Loucy (cell line): Measurements from ENCODE around the gene SSB.
"Not testable (repeated sequence)": the region's sequence is repeated elsewhere in the genome, so short reads cannot be mapped to it uniquely, and the experiment has no call there.

Experiments used
- H2AFZ ChIP-seq: fragments of 200-600 bp; sonication (generic); 2 replicates; pipeline ENCODE4 v1.6.0; 2016; ENCODE audit warnings: antibody characterized with exemption, mild to moderate bottlenecking, low read length, moderate library complexity
- H3F3A ChIP-seq: fragments of 200-600 bp; 2 replicates; pipeline ENCODE4 v1.6.0; 2016; ENCODE audit warnings: antibody characterized with exemption, low read depth, mild to moderate bottlenecking
- H3K27me3 ChIP-seq: fragments of 200-600 bp; sonication (generic); 2 replicates; pipeline ENCODE4 v1.6.1; 2014; ENCODE audit warnings: low read length, mild to moderate bottlenecking; ENCODE audit not compliant: insufficient read depth, poor library complexity, severe bottlenecking
- H3K36me3 ChIP-seq: fragments of 200-600 bp; sonication (generic); 2 replicates; pipeline ENCODE4 v1.6.1; 2016; ENCODE audit warnings: low read length; ENCODE audit not compliant: insufficient read depth
- H3K4me1 ChIP-seq: fragments of 200-600 bp; sonication (generic); 2 replicates; pipeline ENCODE4 v1.5.1; 2014; ENCODE audit warnings: low read length, mild to moderate bottlenecking; ENCODE audit not compliant: insufficient read depth, poor library complexity, severe bottlenecking
- H3K4me2 ChIP-seq: fragments of 200-600 bp; sonication (generic); 2 replicates; pipeline ENCODE4 v1.6.0; 2014; ENCODE audit warnings: antibody characterized with exemption, low read length, low read depth, mild to moderate bottlenecking; ENCODE audit not compliant: poor library complexity, severe bottlenecking
- H3K4me3 ChIP-seq: fragments of 200-600 bp; sonication (generic); 2 replicates; pipeline ENCODE4 v1.5.1; 2014; ENCODE audit warnings: low read length, mild to moderate bottlenecking, mixed read lengths; ENCODE audit not compliant: poor library complexity, severe bottlenecking
- H3K79me2 ChIP-seq: fragments of 200-600 bp; sonication (generic); 2 replicates; pipeline ENCODE4 v1.6.1; 2014; ENCODE audit warnings: low read length; ENCODE audit not compliant: insufficient read depth
- H3K9ac ChIP-seq: fragments of 200-600 bp; sonication (generic); 2 replicates; pipeline ENCODE4 v1.6.0; 2014; ENCODE audit warnings: mild to moderate bottlenecking, low read depth, low read length, moderate library complexity; ENCODE audit not compliant: poor library complexity, severe bottlenecking
- H3K9me2 ChIP-seq: fragments of 200-600 bp; sonication (generic); replicated peaks from 2 replicates; pipeline ENCODE4 v1.6.1; 2016; ENCODE audit warnings: low read depth, low read length, mixed read lengths
- H3K9me3 ChIP-seq: fragments of 200-600 bp; sonication (generic); 2 replicates; pipeline ENCODE4 v1.6.1; 2014; ENCODE audit warnings: mild to moderate bottlenecking, antibody characterized with exemption, low read length, low read depth; ENCODE audit not compliant: insufficient read depth
- H4K20me1 ChIP-seq: fragments of 200-600 bp; sonication (generic); 2 replicates; pipeline ENCODE4 v1.6.0; 2014; ENCODE audit warnings: antibody characterized with exemption, low read length, mild to moderate bottlenecking; ENCODE audit not compliant: insufficient read depth, poor library complexity, severe bottlenecking
- EZH2phosphoT487 ChIP-seq: fragments of 200-600 bp; IDR thresholded peaks from 2 replicates; pipeline ENCODE4 v1.6.1; 2018; ENCODE audit warnings: antibody characterized with exemption, mild to moderate bottlenecking, moderate library complexity, borderline replicate concordance
- TF ChIP-seq, protein P1 (sequence below): fragments of 200-600 bp; sonication (generic); conservative IDR thresholded peaks from 2 replicates; pipeline ENCODE4 v1.5.1; 2014; ENCODE audit warnings: mild to moderate bottlenecking, antibody characterized with exemption, low read length

Gene SSB

DNA sequence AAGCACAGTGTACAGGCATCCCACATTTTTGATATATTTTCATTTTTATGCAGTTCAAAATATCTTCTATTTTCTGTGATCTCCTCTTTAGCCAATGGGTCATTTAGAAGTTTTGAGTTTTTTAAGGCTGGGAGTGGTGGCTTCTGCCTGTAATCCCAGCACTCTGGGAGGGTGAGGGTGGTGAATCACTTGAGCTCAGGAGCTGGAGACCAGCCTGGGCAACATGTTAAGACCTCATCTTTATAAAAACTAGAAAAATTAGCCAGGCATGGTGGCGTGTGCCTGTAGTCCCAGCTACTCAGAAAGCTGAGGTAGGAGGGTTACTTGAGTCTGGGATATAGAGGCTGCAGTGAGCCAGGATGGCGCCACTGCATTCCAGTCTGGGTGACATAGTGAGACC lies 46.3 kb downstream of the SSB start:
- Histone ChIP-seq H3K4me1 (peaks cover 15% of the 10 kb centered on the region), H4K20me1 (no peaks in the 10 kb centered on the region), H3K9me2 (no peaks in the 10 kb centered on the region), H3K9ac (no peak overlapping the region), H3K36me3 (peaks cover 8% of the 10 kb centered on the region; the same call in 1 of the 2 replicates), H3K4me3 (no peak overlapping the region), H3K4me2 (no peak overlapping the region), H3F3A (no peaks in the 10 kb centered on the region), H3K79me2 (peaks cover 40% of the 10 kb centered on the region), H3K9me3 (no peaks in the 10 kb centered on the region), H3K27me3 (no peaks in the 10 kb centered on the region), H2AFZ (no peak overlapping the region)
- no peak for TF ChIP-seq EZH2phosphoT487
- TF ChIP-seq, protein P1, sequence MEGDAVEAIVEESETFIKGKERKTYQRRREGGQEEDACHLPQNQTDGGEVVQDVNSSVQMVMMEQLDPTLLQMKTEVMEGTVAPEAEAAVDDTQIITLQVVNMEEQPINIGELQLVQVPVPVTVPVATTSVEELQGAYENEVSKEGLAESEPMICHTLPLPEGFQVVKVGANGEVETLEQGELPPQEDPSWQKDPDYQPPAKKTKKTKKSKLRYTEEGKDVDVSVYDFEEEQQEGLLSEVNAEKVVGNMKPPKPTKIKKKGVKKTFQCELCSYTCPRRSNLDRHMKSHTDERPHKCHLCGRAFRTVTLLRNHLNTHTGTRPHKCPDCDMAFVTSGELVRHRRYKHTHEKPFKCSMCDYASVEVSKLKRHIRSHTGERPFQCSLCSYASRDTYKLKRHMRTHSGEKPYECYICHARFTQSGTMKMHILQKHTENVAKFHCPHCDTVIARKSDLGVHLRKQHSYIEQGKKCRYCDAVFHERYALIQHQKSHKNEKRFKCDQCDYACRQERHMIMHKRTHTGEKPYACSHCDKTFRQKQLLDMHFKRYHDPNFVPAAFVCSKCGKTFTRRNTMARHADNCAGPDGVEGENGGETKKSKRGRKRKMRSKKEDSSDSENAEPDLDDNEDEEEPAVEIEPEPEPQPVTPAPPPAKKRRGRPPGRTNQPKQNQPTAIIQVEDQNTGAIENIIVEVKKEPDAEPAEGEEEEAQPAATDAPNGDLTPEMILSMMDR: no peak

DNA sequence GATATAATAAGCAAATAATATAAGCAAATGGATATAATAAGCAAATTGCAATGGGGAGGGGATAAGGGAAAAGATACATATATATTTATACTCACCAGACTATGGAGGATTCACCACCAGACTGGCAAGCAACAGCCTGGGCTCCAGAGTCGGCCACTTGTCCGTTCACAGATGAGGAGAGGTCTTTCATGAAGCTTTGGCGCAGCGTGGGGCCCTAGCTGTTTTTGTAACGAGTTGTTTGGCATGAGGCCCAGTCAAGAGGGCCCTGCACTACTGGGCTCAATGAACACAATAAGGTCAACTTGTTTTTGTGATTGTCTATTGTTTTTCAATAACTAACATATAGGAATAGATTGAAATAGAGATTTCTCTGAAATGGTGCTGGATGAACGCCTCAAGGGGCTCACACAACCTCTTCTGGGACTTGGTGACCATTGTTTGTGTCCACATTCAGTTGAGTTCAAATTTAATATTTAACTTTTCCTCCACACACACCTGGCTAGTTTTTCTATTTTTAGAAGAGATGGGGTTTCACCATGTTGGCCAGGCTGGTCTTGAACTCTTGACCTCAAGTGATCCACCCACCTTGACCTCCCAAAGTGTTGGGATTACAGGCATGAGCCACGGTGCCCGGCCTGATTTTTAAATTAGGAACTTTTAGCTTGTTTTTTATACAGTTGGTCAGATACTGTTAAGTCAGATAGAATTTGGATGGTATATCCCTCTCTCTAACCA lies 50.5 kb downstream of the SSB start:
- peaks cover 16% of the 10 kb centered on the region for H3K4me1 ChIP-seq
- not testable (repeated sequence) for H2AFZ ChIP-seq, H3K9me3 ChIP-seq, H3F3A ChIP-seq, H3K9ac ChIP-seq, H3K27me3 ChIP-seq, H4K20me1 ChIP-seq, H3K36me3 ChIP-seq, H3K9me2 ChIP-seq
- H3K4me2 ChIP-seq: peak overlapping the region; percentile 40
- H3K4me3 ChIP-seq: peak overlapping the region; percentile 1
- peaks cover 49% of the 10 kb centered on the region for H3K79me2 ChIP-seq

DNA sequence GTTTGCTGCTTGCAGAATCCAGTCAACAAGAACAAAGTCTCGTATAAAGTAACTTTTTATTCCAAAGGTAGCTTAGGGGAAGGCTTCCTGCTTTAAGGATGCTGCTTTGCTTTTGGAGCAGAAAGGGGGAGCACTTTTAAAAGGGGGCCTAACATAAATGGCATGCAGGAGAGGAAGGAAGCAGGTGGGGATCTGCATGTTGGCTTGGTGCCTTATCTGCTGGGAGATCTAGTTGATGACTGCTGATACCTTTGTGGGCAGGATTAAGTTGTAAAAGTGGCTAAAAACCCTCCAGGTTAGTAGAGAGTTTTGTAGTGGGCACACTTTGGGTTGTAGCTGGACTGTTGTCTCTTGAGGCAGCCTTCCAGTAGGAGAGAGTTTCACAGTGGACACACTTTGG lies 51.0 kb downstream of the SSB start:
- no peaks in the 10 kb centered on the region for H4K20me1 ChIP-seq
- no peak overlapping the region for H2AFZ ChIP-seq
- TF ChIP-seq, protein P1: 0 out of 2 replicates have a peak, but pooled peaks have one; percentile 16
- TF ChIP-seq EZH2phosphoT487: no peak
- peaks cover 16% of the 10 kb centered on the region for H3K4me1 ChIP-seq
- peaks cover 44% of the 10 kb centered on the region for H3K79me2 ChIP-seq
- H3K9me2 ChIP-seq: no peaks in the 10 kb centered on the region
- H3K27me3 ChIP-seq: no peaks in the 10 kb centered on the region
- no peaks in the 10 kb centered on the region for H3K9me3 ChIP-seq
- H3K9ac ChIP-seq: no peak overlapping the region
- H3F3A ChIP-seq: no peaks in the 10 kb centered on the region
- no peaks in the 10 kb centered on the region for H3K36me3 ChIP-seq
- peak overlapping the region; percentile 40 for H3K4me2 ChIP-seq
- H3K4me3 ChIP-seq: peak overlapping the region; percentile 1

DNA sequence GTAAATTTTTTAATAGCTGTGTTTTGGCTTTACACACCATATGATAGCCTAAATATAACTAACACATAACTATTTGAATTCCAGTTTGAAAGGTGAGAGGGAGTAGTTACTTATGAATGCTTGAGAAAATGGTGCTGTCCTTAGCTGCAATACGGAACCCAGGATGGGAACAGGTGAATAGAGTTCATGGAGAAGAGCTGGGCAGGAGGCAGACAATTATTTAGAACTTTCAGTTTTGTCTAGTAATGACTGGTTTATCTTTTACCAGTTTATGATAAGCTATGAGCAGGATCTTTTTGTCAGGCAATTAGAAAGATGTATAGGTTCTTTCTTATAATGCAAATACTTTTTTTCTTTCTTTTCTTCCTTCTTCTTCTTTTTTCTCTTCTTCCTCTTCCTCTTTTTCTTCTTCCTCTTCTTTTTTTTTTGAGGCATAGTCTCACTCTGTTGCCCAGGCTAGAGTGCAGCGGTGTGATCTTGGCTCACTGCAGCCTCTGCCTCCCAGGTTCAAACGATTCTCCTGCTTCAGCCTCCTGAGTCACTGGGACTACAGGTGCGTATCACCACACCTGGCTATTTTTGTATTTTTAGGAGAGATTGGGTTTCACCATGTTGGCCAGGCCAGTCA lies 54.5 kb downstream of the SSB start:
- no peaks in the 10 kb centered on the region for H3K27me3 ChIP-seq
- no peak overlapping the region for H3K4me2 ChIP-seq
- H3K4me3 ChIP-seq: no peak overlapping the region
- H3K9me2 ChIP-seq: no peaks in the 10 kb centered on the region
- H3K4me1 ChIP-seq: peaks cover 12% of the 10 kb centered on the region
- no peaks in the 10 kb centered on the region for H4K20me1 ChIP-seq
- H3F3A ChIP-seq: no peaks in the 10 kb centered on the region
- no peak overlapping the region for H3K9ac ChIP-seq
- TF ChIP-seq, protein P1: no peak
- no peak for TF ChIP-seq EZH2phosphoT487
- H3K79me2 ChIP-seq: peaks cover 34% of the 10 kb centered on the region
- no peak overlapping the region for H2AFZ ChIP-seq
- H3K9me3 ChIP-seq: no peaks in the 10 kb centered on the region
- no peaks in the 10 kb centered on the region for H3K36me3 ChIP-seq

GRCh38 chr2:169855281-169856258 lies 56.9 kb downstream of the SSB start:
- not testable (repeated sequence) for H3K9me3 ChIP-seq, H3K9me2 ChIP-seq, H3K4me1 ChIP-seq, H3K4me3 ChIP-seq, H3K27me3 ChIP-seq, H3K9ac ChIP-seq, H2AFZ ChIP-seq, H4K20me1 ChIP-seq, H3K36me3 ChIP-seq, H3F3A ChIP-seq, H3K4me2 ChIP-seq
- H3K79me2 ChIP-seq: peaks cover 37% of the 10 kb centered on the region
